OCI-LY1 (cell line): ENCODE results near the gene TTYH3.

Source experiments
- H2AFZ ChIP-seq: fragments of 200-600 bp; sonication (generic), shearing (Covaris generic); 2 replicates; pipeline ENCODE4 v1.6.0; 2014; ENCODE audit warnings: antibody characterized with exemption, mild to moderate bottlenecking, low read length
- H3F3A ChIP-seq: fragments of 200-600 bp; sonication (generic), shearing (Covaris generic); 2 replicates; pipeline ENCODE4 v1.6.0; 2014; ENCODE audit warnings: mild to moderate bottlenecking, antibody characterized with exemption, low read length, moderate library complexity; ENCODE audit not compliant: insufficient read depth
- H3K27ac ChIP-seq: fragments of 200-600 bp; sonication (generic); 2 replicates; pipeline ENCODE4 v1.5.1; 2014; ENCODE audit warnings: low read length, mixed run types, mild to moderate bottlenecking, low read depth; ENCODE audit not compliant: poor library complexity, severe bottlenecking
- H3K27me3 ChIP-seq: fragments of 200-600 bp; sonication (generic); 2 replicates; pipeline ENCODE4 v1.6.0; 2014; ENCODE audit warnings: antibody characterized with exemption, mild to moderate bottlenecking, low read length, moderate library complexity; ENCODE audit not compliant: insufficient read depth
- H3K36me3 ChIP-seq: fragments of 200-600 bp; sonication (generic); 2 replicates; pipeline ENCODE4 v1.6.1; 2014; ENCODE audit warnings: mild to moderate bottlenecking, antibody characterized with exemption, low read length, moderate library complexity, mixed read lengths; ENCODE audit not compliant: insufficient read depth
- H3K4me1 ChIP-seq: fragments of 200-600 bp; sonication (generic); 2 replicates; pipeline ENCODE4 v1.5.1; 2014; ENCODE audit warnings: mild to moderate bottlenecking, low read length, moderate library complexity; ENCODE audit not compliant: insufficient read depth, severe bottlenecking
- H3K4me2 ChIP-seq: fragments of 200-600 bp; sonication (generic), shearing (Covaris generic); 2 replicates; pipeline ENCODE4 v1.6.1; 2014; ENCODE audit warnings: low read length
- H3K4me3 ChIP-seq: fragments of 200-600 bp; sonication (generic); 2 replicates; pipeline ENCODE4 v1.5.1; 2014; ENCODE audit warnings: low read length, low read depth, mild to moderate bottlenecking, mixed read lengths; ENCODE audit not compliant: poor library complexity, severe bottlenecking
- H3K79me2 ChIP-seq: fragments of 200-600 bp; shearing (Covaris generic); 2 replicates; pipeline ENCODE4 v1.6.1; 2016; ENCODE audit warnings: mixed run types, low read length, mixed read lengths; ENCODE audit not compliant: insufficient read depth
- H3K9ac ChIP-seq: fragments of 200-600 bp; sonication (generic), shearing (Covaris generic); 2 replicates; pipeline ENCODE4 v1.6.1; 2014; ENCODE audit warnings: mild to moderate bottlenecking, low read length, mixed read lengths
- H3K9me2 ChIP-seq: fragments of 200-600 bp; sonication (generic), shearing (Covaris generic); 2 replicates; pipeline ENCODE4 v1.6.1; 2014; ENCODE audit warnings: low read depth, mild to moderate bottlenecking, low read length, mixed read lengths
- H3K9me3 ChIP-seq: fragments of 200-600 bp; shearing (Covaris generic); 2 replicates; pipeline ENCODE4 v1.6.1; 2014; ENCODE audit warnings: low read length, mixed read lengths
- H4K20me1 ChIP-seq: fragments of 200-600 bp; sonication (generic), shearing (Covaris generic); 2 replicates; pipeline ENCODE4 v1.6.0; 2016; ENCODE audit warnings: mild to moderate bottlenecking, low read length; ENCODE audit not compliant: insufficient read depth
- CTCF ChIP-seq: fragments of 200-600 bp; sonication (generic), shearing (Covaris generic); IDR thresholded peaks from 2 replicates; pipeline ENCODE4 v1.5.1; 2017; ENCODE audit warnings: mild to moderate bottlenecking, antibody characterized with exemption, low read length, moderate library complexity, mixed read lengths
- EZH2 ChIP-seq: fragments of 200-600 bp; sonication (generic), shearing (Covaris generic); IDR thresholded peaks from 2 replicates; pipeline ENCODE4 v1.8.0; 2017; ENCODE audit warnings: borderline replicate concordance, mixed run types, mild to moderate bottlenecking, antibody characterized with exemption, low read length, moderate library complexity, mixed read lengths

Gene TTYH3

GRCh38 chr7:2596464-2597272 is 35.1 kb upstream of the TTYH3 start:
- Histone ChIP-seq H3K4me2 (no peak overlapping the region), H4K20me1 (no peaks in the 10 kb centered on the region), H3K9me2 (no peaks in the 10 kb centered on the region)

GRCh38 chr7:2597273-2597640 is 34.5 kb upstream of the TTYH3 start:
- H2AFZ ChIP-seq, result no peak overlapping the region
- H3K4me2 ChIP-seq, result no peak overlapping the region

More at GRCh38 chr7:2596464-2597272, 35.1 kb upstream of the TTYH3 start:
- Histone ChIP-seq H3K9ac (no peak overlapping the region), H3K36me3 (no peaks in the 10 kb centered on the region), H3K4me3 (no peak overlapping the region), H3K27me3 (peaks cover 3% of the 10 kb centered on the region), H3K27ac (no peak overlapping the region), H2AFZ (no peak overlapping the region), H3K9me3 (no peaks in the 10 kb centered on the region), H3F3A (no peaks in the 10 kb centered on the region), H3K79me2 (no peaks in the 10 kb centered on the region), H3K4me1 (no peaks in the 10 kb centered on the region)
- TF ChIP-seq EZH2, result no peak
- no peak for TF ChIP-seq CTCF

GRCh38 chr7:2598154-2598823 is 33.5 kb upstream of the TTYH3 start:
- Histone ChIP-seq H3K4me1 (no peaks in the 10 kb centered on the region), H3K4me2 (no peak overlapping the region), H3K9me2 (no peaks in the 10 kb centered on the region), H3F3A (no peaks in the 10 kb centered on the region), H3K9ac (no peak overlapping the region), H3K79me2 (no peaks in the 10 kb centered on the region), H4K20me1 (no peaks in the 10 kb centered on the region), H3K4me3 (no peak overlapping the region), H2AFZ (no peak overlapping the region), H3K9me3 (no peaks in the 10 kb centered on the region), H3K27me3 (peaks cover 3% of the 10 kb centered on the region), H3K27ac (no peak overlapping the region), H3K36me3 (no peaks in the 10 kb centered on the region)
- TF ChIP-seq EZH2, result no peak
- no peak for TF ChIP-seq CTCF

More at GRCh38 chr7:2597273-2597640, 34.5 kb upstream of the TTYH3 start:
- H3K4me3 ChIP-seq, result no peak overlapping the region
- H3K9me3 ChIP-seq, result no peaks in the 10 kb centered on the region
- no peaks in the 10 kb centered on the region for H3K79me2 ChIP-seq
- H3K27me3 ChIP-seq, result peaks cover 3% of the 10 kb centered on the region
- H3K9me2 ChIP-seq, result no peaks in the 10 kb centered on the region
- no peaks in the 10 kb centered on the region for H3K36me3 ChIP-seq
- H3F3A ChIP-seq, result no peaks in the 10 kb centered on the region
- H3K9ac ChIP-seq, result no peak overlapping the region
- no peaks in the 10 kb centered on the region for H3K4me1 ChIP-seq
- no peak for TF ChIP-seq EZH2
- H3K27ac ChIP-seq, result no peak overlapping the region
- H4K20me1 ChIP-seq, result no peaks in the 10 kb centered on the region
